Measurements from ENCODE around the gene DCLK2.

DCLK2 gene

GRCh38 chr4:150078041-150078578 is at the start of gene DCLK2:
Gene DCLK2 (plus strand): TSS chr4:150078445. CDS start chr4:150079028, 583 bp downstream.
- DNase-seq (ENCODE audit: low read depth), result peak; percentile 42

- DNase-seq (ENCODE audit: low read depth), result no peak
Measured at GRCh38 chr4:150032541-150032940, 45.7 kb upstream of the DCLK2 start.

DNA sequence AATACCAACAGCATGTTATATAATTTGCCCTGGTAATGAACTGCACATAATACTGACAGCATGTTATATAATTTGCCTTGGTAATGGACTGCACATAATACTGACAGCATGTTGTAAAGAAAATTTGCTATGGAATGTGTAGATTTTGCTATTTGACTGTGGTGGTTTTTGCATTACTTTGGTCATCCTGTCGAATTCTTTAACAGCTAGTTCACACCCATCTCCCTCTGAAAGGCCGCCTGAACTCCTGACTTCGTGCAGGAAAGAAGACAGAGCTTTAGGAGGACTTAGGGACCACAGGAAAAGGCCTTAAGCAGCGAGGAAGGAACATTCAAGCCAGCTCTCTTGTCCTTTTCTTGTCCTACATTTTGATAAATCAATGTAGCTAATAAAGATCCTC is 45.2 kb upstream of the DCLK2 start:
- no peak for DNase-seq (ENCODE audit: low read depth)

DNA sequence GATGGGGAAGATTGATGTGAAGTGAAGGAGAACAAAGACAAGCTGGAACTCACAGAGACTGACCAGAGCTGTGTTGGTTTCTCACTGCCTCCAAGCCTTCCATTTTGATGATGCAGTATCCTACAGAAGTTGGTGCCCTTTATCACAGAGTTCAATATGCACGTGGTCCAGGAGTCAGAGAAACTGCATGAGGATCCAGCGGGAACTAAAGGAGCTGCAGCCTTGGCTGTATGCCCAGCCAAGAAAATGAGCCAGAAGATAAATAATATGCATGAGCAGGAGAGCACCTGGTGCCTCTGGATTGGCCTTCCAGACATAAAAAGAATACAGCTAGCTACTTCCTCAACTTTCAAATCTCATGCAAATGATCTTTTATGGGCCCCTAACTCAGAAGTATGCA is 44.3 kb upstream of the DCLK2 start:
- DNase-seq (ENCODE audit: low read depth), result no peak

GRCh38 chr4:150037251-150037856 is 40.9 kb upstream of the DCLK2 start:
- no peak for DNase-seq (ENCODE audit: low read depth)

- DNase-seq (ENCODE audit: low read depth), result no peak
Measured at GRCh38 chr4:150038335-150039076, 39.7 kb upstream of the DCLK2 start.

DNA sequence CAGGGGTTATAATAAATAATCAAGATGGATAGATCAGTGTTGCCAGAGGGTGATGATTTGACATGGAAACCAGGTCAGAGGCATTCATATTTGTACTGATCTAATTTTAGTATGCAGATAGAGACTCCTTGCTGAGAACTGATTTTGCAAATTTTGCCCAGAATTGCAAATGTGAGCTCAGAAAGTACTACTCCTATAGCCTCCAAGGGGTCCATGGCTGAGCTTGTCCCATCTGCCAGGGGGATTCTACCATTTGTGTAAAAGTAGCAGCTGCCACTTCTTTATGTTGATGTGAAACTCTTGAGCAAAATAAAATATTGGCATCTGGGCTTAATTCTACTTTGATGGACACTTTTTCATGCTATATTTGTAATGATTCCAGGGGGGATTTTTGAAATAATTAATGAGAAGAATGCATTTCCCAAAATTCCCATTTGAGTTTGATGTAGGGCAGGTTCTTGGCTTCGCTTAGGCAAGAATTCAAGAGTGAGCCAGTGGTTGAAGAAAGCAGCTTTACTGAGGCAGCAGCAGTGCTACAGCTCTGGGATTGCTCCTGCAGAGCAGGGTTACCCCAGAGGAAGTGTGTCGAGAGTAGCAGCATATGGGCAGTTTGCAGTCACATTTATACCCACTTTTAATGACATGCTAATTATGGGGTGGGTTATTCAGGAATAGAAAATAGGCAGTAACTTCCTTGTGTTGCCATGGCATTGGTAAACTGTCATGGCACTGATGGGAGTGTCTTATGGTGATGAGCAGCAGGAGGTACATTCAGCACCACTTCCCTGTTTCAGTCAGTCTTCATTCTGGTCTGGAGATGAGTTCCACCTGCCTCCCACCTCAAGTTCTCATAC is 38.7 kb upstream of the DCLK2 start:
- DNase-seq (ENCODE audit: low read depth), result no peak

GRCh38 chr4:150044517-150044916 is 33.7 kb upstream of the DCLK2 start:
- DNase-seq (ENCODE audit: low read depth), result no peak

GRCh38 chr4:150045410-150045809 is 32.8 kb upstream of the DCLK2 start:
- DNase-seq (ENCODE audit: low read depth), result no peak

DNA sequence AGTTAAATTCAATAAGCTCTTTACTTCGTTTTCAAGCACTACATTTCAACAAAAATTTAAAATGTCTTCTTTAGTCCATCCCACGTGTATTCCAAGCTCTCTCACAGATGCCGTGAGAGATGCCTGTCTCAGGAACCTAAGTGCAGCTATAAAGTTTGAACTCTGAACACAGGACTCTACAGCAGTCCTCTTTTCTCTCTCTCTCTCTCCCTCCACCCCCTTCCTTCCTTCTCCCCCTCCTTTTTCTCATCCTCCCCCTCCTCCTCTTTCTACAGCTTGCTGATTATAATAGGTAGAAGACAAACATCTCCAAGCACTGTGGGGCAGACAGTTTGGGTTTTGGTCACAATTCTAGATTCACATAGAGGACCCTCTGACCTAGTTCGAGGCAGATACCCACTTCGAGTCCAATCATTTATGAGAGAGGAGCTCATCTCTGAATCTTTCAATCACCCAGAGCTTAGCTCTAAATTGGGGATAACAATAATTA is 31.5 kb upstream of the DCLK2 start:
- no peak for DNase-seq (ENCODE audit: low read depth)

GRCh38 chr4:150047546-150047945 is 30.7 kb upstream of the DCLK2 start:
- DNase-seq (ENCODE audit: low read depth), result no peak

DNA sequence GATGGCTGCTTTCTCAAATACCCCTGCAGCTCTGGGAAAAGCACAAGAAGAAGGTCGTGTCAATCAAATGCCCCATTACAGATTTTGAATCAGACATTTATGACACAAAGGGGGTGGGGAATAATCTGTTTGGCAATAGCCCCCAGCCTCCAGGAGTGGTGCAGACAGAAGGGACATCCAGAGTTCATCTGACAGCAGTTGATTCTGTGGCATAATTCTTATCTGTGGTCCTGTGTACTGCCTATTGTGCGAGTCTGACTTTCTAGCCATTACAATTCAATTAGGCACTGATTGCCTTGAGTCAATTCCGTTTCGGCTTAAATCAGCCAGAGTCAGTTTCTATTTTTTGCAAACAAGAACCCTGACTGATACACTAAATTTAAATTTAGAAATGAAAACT is 28.6 kb upstream of the DCLK2 start:
- no peak for DNase-seq (ENCODE audit: low read depth)

- no peak for DNase-seq (ENCODE audit: low read depth)
Measured at GRCh38 chr4:150050566-150050965, 27.7 kb upstream of the DCLK2 start.

- no peak for DNase-seq (ENCODE audit: low read depth)
Measured at GRCh38 chr4:150051111-150051510, 27.1 kb upstream of the DCLK2 start.

DNA sequence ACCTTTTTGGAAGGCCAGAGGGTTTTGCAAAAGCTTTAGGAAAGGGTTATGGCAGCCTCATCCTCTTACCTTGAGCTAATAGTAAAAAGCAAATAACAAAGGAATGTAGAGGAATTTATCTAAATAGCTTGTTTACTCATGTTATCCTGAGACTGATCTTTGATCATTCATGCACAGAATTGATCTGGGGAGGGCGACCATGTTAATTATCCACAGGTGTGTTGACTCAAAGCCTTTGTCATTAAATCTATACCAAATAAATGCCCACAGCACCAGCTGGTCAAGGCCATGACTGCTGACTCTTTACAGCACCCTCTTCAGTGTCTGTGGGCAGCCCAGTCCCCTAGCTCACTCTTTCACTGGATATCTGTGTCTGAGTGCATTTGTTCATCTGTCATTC is 22.8 kb upstream of the DCLK2 start:
- DNase-seq (ENCODE audit: low read depth), result no peak

DNA sequence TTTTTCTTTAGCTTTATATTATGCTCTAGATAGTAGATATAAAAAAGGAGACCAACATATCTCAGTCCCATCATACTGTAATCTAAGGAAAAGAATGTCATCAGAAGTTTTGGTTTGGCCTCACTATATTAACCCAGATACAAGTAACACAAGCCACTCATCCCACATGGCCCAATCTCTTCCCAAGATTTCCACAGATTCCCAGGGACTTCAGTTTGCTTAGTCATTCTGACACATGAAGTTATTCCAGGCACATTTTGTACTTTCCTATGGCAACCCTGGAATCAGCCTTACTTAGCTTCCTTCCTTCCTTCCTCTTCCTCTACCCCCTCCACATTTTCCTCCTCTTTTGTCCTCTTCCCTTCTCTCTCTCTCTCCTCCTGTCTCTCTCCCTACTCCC is 21.7 kb upstream of the DCLK2 start:
- DNase-seq (ENCODE audit: low read depth), result no peak

DNA sequence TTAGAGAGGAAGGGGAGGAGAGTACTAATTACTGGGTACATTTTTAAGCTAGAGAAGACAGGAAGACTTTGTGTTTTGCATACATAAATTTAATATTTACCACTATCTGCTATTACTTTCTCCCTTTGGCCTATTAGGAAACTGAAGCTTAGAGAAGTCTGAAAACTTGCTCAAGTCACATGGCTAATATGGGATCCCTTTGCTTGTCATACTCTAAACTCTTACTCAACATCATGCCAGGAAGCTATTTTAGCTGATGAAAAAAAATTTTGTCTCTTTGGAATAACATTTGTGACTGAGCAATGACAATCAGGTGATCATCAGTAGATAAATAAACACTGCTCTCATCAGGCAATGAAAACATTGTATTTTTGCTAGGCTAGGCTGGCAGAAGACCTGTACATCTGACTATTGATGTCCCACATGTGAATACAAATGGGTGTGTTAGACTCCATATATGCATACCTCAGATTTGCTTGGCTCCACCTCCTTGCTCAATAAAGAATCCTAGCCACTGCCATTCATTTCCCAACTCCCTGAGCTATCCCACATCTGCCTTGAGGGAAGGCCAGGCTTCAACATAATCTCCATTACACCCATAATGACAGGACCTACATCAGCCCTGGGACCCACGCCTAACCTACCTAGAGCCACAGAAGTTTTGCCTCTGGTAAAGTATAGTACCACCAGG is 17.0 kb upstream of the DCLK2 start:
- DNase-seq (ENCODE audit: low read depth), result no peak

DNA sequence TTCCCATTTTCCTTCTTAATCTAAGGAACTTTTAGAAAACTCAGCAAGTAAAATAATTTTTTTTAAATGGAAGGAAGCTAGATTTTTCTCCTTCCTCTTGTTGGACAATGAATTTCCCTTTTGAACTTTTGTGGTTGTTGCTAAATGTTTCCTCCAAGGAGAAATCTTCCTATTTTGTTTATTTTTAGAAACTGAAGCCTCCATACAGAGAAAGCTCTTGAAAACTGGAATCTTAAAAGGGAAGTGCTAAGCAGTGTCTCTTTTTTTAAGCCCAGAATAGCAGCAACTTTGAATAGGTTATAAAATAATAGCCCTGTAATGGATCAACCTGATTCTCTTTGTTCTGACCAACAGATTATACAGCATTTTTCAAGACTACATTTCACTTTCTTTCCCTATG is 15.1 kb upstream of the DCLK2 start:
- DNase-seq (ENCODE audit: low read depth), result no peak

DNA sequence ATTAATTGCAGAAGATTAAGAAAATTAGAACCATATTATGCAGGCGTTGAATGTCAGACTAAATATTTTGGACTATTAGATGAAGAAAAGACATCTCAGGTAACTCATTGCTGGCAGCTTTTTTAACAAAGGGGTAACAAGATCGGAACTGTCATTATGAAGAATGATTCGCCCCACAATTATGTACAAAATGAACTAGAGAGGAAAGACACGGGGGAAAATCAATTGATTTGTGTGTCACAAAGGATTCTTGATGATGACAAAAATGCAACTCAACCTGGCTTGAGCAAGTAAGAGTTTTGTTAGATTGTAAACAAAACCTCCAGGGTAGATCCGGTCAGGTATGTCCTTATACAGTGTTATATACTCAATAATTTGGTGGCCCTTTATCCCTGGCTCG is 12.5 kb upstream of the DCLK2 start:
- DNase-seq (ENCODE audit: low read depth), result no peak

- no peak for DNase-seq (ENCODE audit: low read depth)
Measured at GRCh38 chr4:150067859-150068258, 10.4 kb upstream of the DCLK2 start.

- DNase-seq (ENCODE audit: low read depth), result no peak
Measured at GRCh38 chr4:150068300-150068960, 9.8 kb upstream of the DCLK2 start.

Data from HS-27A (cell line).